ENCODE data around the gene PTOV1.

The PTOV1 gene

DNA sequence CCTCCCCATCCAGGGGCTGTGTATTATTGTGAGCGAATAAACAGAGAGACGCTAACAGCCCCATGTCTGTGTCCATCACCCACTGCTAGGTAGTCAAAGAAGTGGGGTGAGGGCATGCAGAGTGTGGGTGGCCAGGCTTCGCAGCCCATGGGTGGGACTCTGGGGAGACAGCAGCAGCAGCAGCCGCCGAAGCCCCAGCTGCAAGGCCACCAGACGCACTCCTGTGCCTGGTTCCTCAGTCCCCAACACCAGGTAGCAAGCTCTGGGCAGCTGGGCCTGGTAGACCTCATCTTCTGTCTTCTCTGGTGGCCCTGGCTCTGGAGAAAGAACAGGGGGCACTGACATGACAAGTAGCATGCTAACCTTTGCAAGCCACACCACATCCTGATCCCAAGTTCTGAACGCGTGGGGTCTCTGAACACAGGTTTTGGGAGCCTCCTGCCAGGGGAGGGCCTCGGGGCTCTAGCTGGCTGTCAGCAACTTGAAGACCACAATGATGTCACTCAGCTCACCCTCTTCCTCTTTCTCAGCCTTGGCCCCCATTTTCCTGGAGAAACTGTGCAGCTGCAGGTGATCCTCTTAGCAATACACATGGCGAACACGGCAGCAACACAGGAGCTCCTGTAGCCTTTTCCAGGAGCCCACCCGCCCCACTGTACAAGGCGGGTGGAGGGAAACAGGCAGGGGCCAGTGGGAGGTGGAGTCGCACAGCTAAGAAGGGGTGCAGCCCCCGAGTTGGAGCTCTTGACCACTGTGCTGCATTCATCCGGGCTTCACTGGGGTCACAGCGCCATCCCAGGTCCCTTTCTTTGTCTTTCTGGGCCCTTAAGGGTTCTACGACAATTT lies 43.7 kb upstream of the PTOV1 start:
- CTCF ChIA-PET: interaction anchor here (0.7 kb wide), 1 partner anchor 41 kb away, joined by 3 read pairs; no protein-coding TSS in a partner anchor
- Histone ChIP-seq H3K27ac (ENCODE audit: extremely low read depth, low read depth, low read length) (no peak overlapping the region), H3K36me3 (ENCODE audit: control insufficient read depth in 2 of 2, insufficient read depth in 1 of 2, low read length in 2 of 2) (peaks cover 15 to 51% of the 10 kb centered on the region in 2 experiments; a peak in 2 of 3 replicates), H3K4me1 (ENCODE audit: control insufficient read depth, insufficient read depth, low read length) (no peaks in the 10 kb centered on the region; the same call in 1 of the 2 replicates), H3K9me3 (ENCODE audit: control insufficient read depth, insufficient read depth, low read depth, low read length) (no peaks in the 10 kb centered on the region), H3K4me3 (ENCODE audit: low read depth, low read length) (no peak overlapping the region)
- POLR2A ChIA-PET: no interaction called here
- no peak for TF ChIP-seq ZFP37 (tag by site-specific recombination; IDR thresholded peaks at IDR 0.05)
- TF ChIP-seq, protein P1, sequence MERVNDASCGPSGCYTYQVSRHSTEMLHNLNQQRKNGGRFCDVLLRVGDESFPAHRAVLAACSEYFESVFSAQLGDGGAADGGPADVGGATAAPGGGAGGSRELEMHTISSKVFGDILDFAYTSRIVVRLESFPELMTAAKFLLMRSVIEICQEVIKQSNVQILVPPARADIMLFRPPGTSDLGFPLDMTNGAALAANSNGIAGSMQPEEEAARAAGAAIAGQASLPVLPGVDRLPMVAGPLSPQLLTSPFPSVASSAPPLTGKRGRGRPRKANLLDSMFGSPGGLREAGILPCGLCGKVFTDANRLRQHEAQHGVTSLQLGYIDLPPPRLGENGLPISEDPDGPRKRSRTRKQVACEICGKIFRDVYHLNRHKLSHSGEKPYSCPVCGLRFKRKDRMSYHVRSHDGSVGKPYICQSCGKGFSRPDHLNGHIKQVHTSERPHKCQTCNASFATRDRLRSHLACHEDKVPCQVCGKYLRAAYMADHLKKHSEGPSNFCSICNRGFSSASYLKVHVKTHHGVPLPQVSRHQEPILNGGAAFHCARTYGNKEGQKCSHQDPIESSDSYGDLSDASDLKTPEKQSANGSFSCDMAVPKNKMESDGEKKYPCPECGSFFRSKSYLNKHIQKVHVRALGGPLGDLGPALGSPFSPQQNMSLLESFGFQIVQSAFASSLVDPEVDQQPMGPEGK (tag by site-specific recombination; IDR thresholded peaks at IDR 0.05): no peak
- TF ChIP-seq ZNF341 (tag by site-specific recombination; IDR thresholded peaks at IDR 0.05; ENCODE audit: low read depth): no peak
- TF ChIP-seq SP2 (tag by site-specific recombination; IDR thresholded peaks at IDR 0.05): no peak
- TF ChIP-seq ZNF521 (tag by site-specific recombination; IDR thresholded peaks at IDR 0.05): no peak
- TF ChIP-seq, protein P2, sequence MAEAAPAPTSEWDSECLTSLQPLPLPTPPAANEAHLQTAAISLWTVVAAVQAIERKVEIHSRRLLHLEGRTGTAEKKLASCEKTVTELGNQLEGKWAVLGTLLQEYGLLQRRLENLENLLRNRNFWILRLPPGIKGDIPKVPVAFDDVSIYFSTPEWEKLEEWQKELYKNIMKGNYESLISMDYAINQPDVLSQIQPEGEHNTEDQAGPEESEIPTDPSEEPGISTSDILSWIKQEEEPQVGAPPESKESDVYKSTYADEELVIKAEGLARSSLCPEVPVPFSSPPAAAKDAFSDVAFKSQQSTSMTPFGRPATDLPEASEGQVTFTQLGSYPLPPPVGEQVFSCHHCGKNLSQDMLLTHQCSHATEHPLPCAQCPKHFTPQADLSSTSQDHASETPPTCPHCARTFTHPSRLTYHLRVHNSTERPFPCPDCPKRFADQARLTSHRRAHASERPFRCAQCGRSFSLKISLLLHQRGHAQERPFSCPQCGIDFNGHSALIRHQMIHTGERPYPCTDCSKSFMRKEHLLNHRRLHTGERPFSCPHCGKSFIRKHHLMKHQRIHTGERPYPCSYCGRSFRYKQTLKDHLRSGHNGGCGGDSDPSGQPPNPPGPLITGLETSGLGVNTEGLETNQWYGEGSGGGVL (tag by site-specific recombination; IDR thresholded peaks at IDR 0.05): no peak
- TF ChIP-seq, protein P3, sequence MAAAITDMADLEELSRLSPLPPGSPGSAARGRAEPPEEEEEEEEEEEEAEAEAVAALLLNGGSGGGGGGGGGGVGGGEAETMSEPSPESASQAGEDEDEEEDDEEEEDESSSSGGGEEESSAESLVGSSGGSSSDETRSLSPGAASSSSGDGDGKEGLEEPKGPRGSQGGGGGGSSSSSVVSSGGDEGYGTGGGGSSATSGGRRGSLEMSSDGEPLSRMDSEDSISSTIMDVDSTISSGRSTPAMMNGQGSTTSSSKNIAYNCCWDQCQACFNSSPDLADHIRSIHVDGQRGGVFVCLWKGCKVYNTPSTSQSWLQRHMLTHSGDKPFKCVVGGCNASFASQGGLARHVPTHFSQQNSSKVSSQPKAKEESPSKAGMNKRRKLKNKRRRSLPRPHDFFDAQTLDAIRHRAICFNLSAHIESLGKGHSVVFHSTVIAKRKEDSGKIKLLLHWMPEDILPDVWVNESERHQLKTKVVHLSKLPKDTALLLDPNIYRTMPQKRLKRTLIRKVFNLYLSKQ (tag by site-specific recombination; IDR thresholded peaks at IDR 0.05; ENCODE audit: borderline replicate concordance): no peak
- no peak for TF ChIP-seq ZNF600 (tag by site-specific recombination; IDR thresholded peaks at IDR 0.05)
- TF ChIP-seq GFI1B (tag by site-specific recombination; IDR thresholded peaks at IDR 0.05): no peak
- TF ChIP-seq, protein P4, sequence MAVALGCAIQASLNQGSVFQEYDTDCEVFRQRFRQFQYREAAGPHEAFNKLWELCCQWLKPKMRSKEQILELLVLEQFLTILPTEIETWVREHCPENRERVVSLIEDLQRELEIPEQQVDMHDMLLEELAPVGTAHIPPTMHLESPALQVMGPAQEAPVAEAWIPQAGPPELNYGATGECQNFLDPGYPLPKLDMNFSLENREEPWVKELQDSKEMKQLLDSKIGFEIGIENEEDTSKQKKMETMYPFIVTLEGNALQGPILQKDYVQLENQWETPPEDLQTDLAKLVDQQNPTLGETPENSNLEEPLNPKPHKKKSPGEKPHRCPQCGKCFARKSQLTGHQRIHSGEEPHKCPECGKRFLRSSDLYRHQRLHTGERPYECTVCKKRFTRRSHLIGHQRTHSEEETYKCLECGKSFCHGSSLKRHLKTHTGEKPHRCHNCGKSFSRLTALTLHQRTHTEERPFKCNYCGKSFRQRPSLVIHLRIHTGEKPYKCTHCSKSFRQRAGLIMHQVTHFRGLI (tag by site-specific recombination; IDR thresholded peaks at IDR 0.05): no peak
- no peak for TF ChIP-seq FEZF1 (tag by site-specific recombination; IDR thresholded peaks at IDR 0.05)
- no peak for TF ChIP-seq IKZF3 (tag by site-specific recombination; IDR thresholded peaks at IDR 0.05)
- TF ChIP-seq, protein P5, sequence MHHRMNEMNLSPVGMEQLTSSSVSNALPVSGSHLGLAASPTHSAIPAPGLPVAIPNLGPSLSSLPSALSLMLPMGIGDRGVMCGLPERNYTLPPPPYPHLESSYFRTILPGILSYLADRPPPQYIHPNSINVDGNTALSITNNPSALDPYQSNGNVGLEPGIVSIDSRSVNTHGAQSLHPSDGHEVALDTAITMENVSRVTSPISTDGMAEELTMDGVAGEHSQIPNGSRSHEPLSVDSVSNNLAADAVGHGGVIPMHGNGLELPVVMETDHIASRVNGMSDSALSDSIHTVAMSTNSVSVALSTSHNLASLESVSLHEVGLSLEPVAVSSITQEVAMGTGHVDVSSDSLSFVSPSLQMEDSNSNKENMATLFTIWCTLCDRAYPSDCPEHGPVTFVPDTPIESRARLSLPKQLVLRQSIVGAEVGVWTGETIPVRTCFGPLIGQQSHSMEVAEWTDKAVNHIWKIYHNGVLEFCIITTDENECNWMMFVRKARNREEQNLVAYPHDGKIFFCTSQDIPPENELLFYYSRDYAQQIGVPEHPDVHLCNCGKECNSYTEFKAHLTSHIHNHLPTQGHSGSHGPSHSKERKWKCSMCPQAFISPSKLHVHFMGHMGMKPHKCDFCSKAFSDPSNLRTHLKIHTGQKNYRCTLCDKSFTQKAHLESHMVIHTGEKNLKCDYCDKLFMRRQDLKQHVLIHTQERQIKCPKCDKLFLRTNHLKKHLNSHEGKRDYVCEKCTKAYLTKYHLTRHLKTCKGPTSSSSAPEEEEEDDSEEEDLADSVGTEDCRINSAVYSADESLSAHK (tag by site-specific recombination; IDR thresholded peaks at IDR 0.05): no peak

All from HEK293 (cell line).